ENCODE results near the gene ADAMTS14. TPM values are rescaled to one million over a fixed set of nuclear protein-coding genes. Genes with fewer than 3 reads are reported as not detected.

Gene ADAMTS14
- total RNA-seq, 2 donors from 2014 or later = 0.44 to 0.79 TPM

- Histone ChIP-seq H3K9me3 (ENCODE audit: control insufficient read depth, low read length) (no peaks in the 10 kb centered on the region), H3K4me3 (ENCODE audit: low read length) (no peak overlapping the region), H3K36me3 (ENCODE audit: control insufficient read depth, insufficient read depth, low read length) (no peaks in the 10 kb centered on the region), H3K27ac (ENCODE audit: low read depth, low read length) (no peak overlapping the region), H3K4me1 (ENCODE audit: control insufficient read depth, insufficient read depth, low read length) (no peaks in the 10 kb centered on the region), H3K9ac (ENCODE audit: extremely low read depth, low read length, poor library complexity, severe bottlenecking) (no peak overlapping the region), H3K27me3 (ENCODE audit: control insufficient read depth, insufficient read depth, low read length, poor library complexity, severe bottlenecking) (no peaks in the 10 kb centered on the region)
- peaks cover 2% of the 10 kb centered on the region for H3K9me3 Mint-ChIP-seq
- no peaks in the 10 kb centered on the region for H3K36me3 Mint-ChIP-seq (ENCODE audit: low read depth)
- H3K27ac Mint-ChIP-seq = no peak overlapping the region
- H3K27me3 Mint-ChIP-seq (ENCODE audit: insufficient read depth) = no peaks in the 10 kb centered on the region
- no peak for DNase-seq
- WGBS, 2 experiments (ENCODE audit: insufficient coverage in 1 of 2, insufficient read length in 1 of 2) = 93 to 100% methylated on average over 4 to 10 of the region's 10 CpGs
- H3K4me1 Mint-ChIP-seq = peaks cover 2% of the 10 kb centered on the region
- no peak overlapping the region for H3K4me3 Mint-ChIP-seq
- TF ChIP-seq, protein P1, sequence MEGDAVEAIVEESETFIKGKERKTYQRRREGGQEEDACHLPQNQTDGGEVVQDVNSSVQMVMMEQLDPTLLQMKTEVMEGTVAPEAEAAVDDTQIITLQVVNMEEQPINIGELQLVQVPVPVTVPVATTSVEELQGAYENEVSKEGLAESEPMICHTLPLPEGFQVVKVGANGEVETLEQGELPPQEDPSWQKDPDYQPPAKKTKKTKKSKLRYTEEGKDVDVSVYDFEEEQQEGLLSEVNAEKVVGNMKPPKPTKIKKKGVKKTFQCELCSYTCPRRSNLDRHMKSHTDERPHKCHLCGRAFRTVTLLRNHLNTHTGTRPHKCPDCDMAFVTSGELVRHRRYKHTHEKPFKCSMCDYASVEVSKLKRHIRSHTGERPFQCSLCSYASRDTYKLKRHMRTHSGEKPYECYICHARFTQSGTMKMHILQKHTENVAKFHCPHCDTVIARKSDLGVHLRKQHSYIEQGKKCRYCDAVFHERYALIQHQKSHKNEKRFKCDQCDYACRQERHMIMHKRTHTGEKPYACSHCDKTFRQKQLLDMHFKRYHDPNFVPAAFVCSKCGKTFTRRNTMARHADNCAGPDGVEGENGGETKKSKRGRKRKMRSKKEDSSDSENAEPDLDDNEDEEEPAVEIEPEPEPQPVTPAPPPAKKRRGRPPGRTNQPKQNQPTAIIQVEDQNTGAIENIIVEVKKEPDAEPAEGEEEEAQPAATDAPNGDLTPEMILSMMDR (conservative IDR thresholded peaks at IDR 0.05) = no peak
Observed at GRCh38 chr10:70749756-70750155, 77.5 kb downstream of the ADAMTS14 start.

DNA sequence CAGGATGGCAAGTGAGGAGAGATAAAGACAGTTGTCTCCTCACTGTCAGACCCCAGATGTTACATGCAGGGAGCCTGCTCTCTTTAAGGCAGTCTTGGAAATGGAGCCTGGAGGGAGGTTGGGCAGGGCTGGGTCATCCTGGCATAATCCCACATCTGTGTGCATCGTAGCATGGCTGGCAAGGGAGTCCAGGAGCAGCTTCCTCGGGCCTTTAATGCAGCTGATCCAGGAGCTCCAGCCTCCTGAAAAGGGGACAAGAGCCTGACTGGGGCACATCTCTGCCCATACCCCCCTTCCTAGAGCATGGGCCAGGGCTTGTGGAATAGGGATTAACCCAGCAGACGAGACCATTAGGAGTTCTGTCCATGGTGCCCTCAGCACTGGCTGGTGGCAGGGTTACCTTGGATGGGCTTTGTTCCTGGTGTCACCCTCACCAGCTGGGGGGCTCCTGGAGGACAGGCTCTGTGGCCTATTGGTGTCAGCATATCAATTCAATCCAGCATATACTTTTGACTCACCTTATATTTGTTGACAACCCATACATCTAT, 77.9 kb downstream of the ADAMTS14 start:
- 57 to 63% methylated on average over 3 of the region's 3 CpGs for WGBS, 2 experiments (ENCODE audit: insufficient coverage in 1 of 2, insufficient read length in 1 of 2)
- Mint-ChIP-seq H3K4me3 (no peak overlapping the region), H3K36me3 (ENCODE audit: low read depth) (no peaks in the 10 kb centered on the region)

DNA sequence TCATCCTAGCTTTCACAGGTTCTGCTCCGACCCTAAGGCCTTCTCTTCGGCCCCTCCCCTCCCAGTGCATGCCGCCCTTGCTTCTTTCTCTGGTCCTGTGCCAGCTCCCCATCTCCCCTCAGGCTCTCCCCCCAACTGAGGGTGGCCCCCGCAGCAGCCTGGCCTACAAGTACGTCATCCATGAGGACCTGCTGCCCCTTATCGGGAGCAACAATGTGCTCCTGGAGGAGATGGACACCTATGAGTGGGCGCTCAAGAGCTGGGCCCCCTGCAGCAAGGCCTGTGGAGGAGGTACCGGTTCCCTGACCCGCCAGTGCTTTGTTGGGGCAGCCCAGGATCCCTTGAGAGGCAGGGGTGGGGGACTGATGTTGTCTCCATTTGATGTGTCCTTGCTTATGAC, 79.0 kb downstream of the ADAMTS14 start:
- Histone ChIP-seq H3K4me1 (ENCODE audit: control insufficient read depth, insufficient read depth, low read length) (no peaks in the 10 kb centered on the region), H3K27ac (ENCODE audit: low read depth, low read length) (no peak overlapping the region), H3K36me3 (ENCODE audit: control insufficient read depth, insufficient read depth, low read length) (no peaks in the 10 kb centered on the region), H3K27me3 (ENCODE audit: control insufficient read depth, insufficient read depth, low read length, poor library complexity, severe bottlenecking) (no peaks in the 10 kb centered on the region), H3K9ac (ENCODE audit: extremely low read depth, low read length, poor library complexity, severe bottlenecking) (no peak overlapping the region), H3K9me3 (ENCODE audit: control insufficient read depth, low read length) (no peaks in the 10 kb centered on the region), H3K4me3 (ENCODE audit: low read length) (no peak overlapping the region)
- TF ChIP-seq, protein P1 (conservative IDR thresholded peaks at IDR 0.05) = no peak
- Mint-ChIP-seq H3K4me3 (no peak overlapping the region), H3K27me3 (ENCODE audit: insufficient read depth) (no peaks in the 10 kb centered on the region), H3K9me3 (no peaks in the 10 kb centered on the region), H3K27ac (no peak overlapping the region), H3K4me1 (no peaks in the 10 kb centered on the region), H3K36me3 (ENCODE audit: low read depth) (no peaks in the 10 kb centered on the region)
- no peak for DNase-seq
- WGBS, 2 experiments (ENCODE audit: insufficient coverage in 1 of 2, insufficient read length in 1 of 2) = 81 to 93% methylated on average over 3 to 9 of the region's 9 CpGs

More for the DNA sequence above, 77.9 kb downstream of the ADAMTS14 start:
- DNase-seq = no peak
- no peak overlapping the region for H3K27ac ChIP-seq (ENCODE audit: low read depth, low read length)
- H3K4me1 ChIP-seq (ENCODE audit: control insufficient read depth, insufficient read depth, low read length) = no peaks in the 10 kb centered on the region
- no peak overlapping the region for H3K27ac Mint-ChIP-seq
- no peaks in the 10 kb centered on the region for H3K27me3 ChIP-seq (ENCODE audit: control insufficient read depth, insufficient read depth, low read length, poor library complexity, severe bottlenecking)
- peaks cover 2% of the 10 kb centered on the region for H3K9me3 Mint-ChIP-seq
- H3K4me1 Mint-ChIP-seq = no peaks in the 10 kb centered on the region
- H3K36me3 ChIP-seq (ENCODE audit: control insufficient read depth, insufficient read depth, low read length) = no peaks in the 10 kb centered on the region
- H3K9me3 ChIP-seq (ENCODE audit: control insufficient read depth, low read length) = no peaks in the 10 kb centered on the region
- no peaks in the 10 kb centered on the region for H3K27me3 Mint-ChIP-seq (ENCODE audit: insufficient read depth)
- TF ChIP-seq, protein P1 (conservative IDR thresholded peaks at IDR 0.05) = no peak
- no peak overlapping the region for H3K4me3 ChIP-seq (ENCODE audit: low read length)
- H3K9ac ChIP-seq (ENCODE audit: extremely low read depth, low read length, poor library complexity, severe bottlenecking) = no peak overlapping the region

All from endodermal cell (in vitro differentiated cells).